CD4-positive, alpha-beta memory T cell (primary cell): Measurements from ENCODE around the gene SPEM3. TPM values are rescaled to one million over a fixed set of nuclear protein-coding genes. Genes with fewer than 3 reads are reported as not detected.

Experiments used
- CTCF ChIA-PET: fragments of 350-600 bp; sonication (Branson Sonifier 250); formaldehyde crosslinking; loops from one replicate; lab custom pipeline; 2021; ENCODE audit warnings: inconsistent platforms; ENCODE audit not compliant: partially characterized antibody; lab: Charles Lee
- POLR2A ChIA-PET: fragments of 350-600 bp; sonication (Branson Sonifier 250); formaldehyde crosslinking; loops from one replicate; lab custom pipeline; 2021; ENCODE audit not compliant: partially characterized antibody; lab: Charles Lee
- DNase-seq, 5 donors: peaks; one replicate each; pipeline versions ENCODE4 v3.0.0 to v3.0.0-alpha.2; 2020 to 2022; ENCODE audit warnings: mixed read lengths in 1 of 5
- H3K27ac ChIP-seq: one replicate; pipeline ENCODE4 v1.7.0; 2013; ENCODE audit warnings: low read depth, low read length
- H3K27me3 ChIP-seq: 2 replicates; pipeline ENCODE4 v1.7.0; 2013; ENCODE audit warnings: mild to moderate bottlenecking, low read length, moderate library complexity; ENCODE audit not compliant: insufficient read depth
- H3K36me3 ChIP-seq: 2 replicates; pipeline ENCODE4 v1.7.0; 2013; ENCODE audit warnings: mild to moderate bottlenecking, low read length, moderate library complexity; ENCODE audit not compliant: insufficient read depth
- H3K4me1 ChIP-seq: 2 replicates; pipeline ENCODE4 v1.7.0; 2013; ENCODE audit warnings: mild to moderate bottlenecking, low read length, moderate library complexity; ENCODE audit not compliant: insufficient read depth
- H3K4me3 ChIP-seq, 2 donors: one replicate each; pipeline ENCODE4 v1.7.0; 2013; ENCODE audit warnings: low read length in 2 of 2, mild to moderate bottlenecking in 1 of 2
- H3K9me3 ChIP-seq, 2 donors: one replicate each; pipeline ENCODE4 v1.7.0; 2013; ENCODE audit warnings: low read length in 2 of 2, control low read depth in 1 of 2; ENCODE audit not compliant: control insufficient read depth in 1 of 2
- H3K27ac Mint-ChIP-seq, 7 donors: one replicate each; pipeline ENCODE4 v1.8.0; 2020 to 2021; ENCODE audit warnings: mixed read lengths in 7 of 7, mild to moderate bottlenecking in 6 of 7, inconsistent platforms in 3 of 7, moderate library complexity in 3 of 7
- H3K27me3 Mint-ChIP-seq, 2 donors: one replicate each; pipeline ENCODE4 v1.8.0; 2020 to 2021; ENCODE audit warnings: mixed read lengths in 2 of 2
- H3K36me3 Mint-ChIP-seq, 2 donors: one replicate each; pipeline ENCODE4 v1.8.0; 2020 to 2021; ENCODE audit warnings: mixed read lengths in 2 of 2, inconsistent platforms in 1 of 2, mild to moderate bottlenecking in 1 of 2
- H3K4me1 Mint-ChIP-seq, 4 donors: one replicate each; pipeline ENCODE4 v1.8.0; 2020 to 2021; ENCODE audit warnings: mixed read lengths in 4 of 4, mild to moderate bottlenecking in 1 of 4
- H3K4me3 Mint-ChIP-seq, 8 donors: one replicate each; pipeline ENCODE4 v1.8.0; 2020 to 2021; ENCODE audit warnings: mixed read lengths in 8 of 8, mild to moderate bottlenecking in 7 of 8, moderate library complexity in 6 of 8, inconsistent platforms in 3 of 8
- H3K9me3 Mint-ChIP-seq, 8 donors: one replicate each; pipeline ENCODE4 v1.8.0; 2020 to 2021; ENCODE audit warnings: mixed read lengths in 8 of 8, mild to moderate bottlenecking in 5 of 8, inconsistent platforms in 3 of 8, moderate library complexity in 1 of 8
- intact Hi-C: fragments of 100-400 bp; cut with micrococcal nuclease; formaldehyde crosslinking; loops from one replicate; pipeline ENCODE4 v1.15.1; 2023
- polyA plus RNA-seq, 2 donors: library from polyadenylated mRNA; unstranded; fragments of 300-500 nt; fragmentation: Illumina TruSeq; gene quantifications; one replicate each; pipeline ENCODE4 v1.2.3, GENCODE V29; 2021
- total RNA-seq, 2 experiments: library from RNA; stranded (reverse); gene quantifications; one replicate each; pipeline ENCODE4 v1.2.3, GENCODE V29; 2021

The SPEM3 gene
- total RNA-seq (not detected), polyA plus RNA-seq (not detected)

GRCh38 chr17:7428557-7428956 lies at the start of gene SPEM3:
TSS of gene SPEM3 (plus strand) at chr17:7428857. CDS start at chr17:7428903, 46 bp downstream.
- CTCF ChIA-PET: no interaction called here
- POLR2A ChIA-PET: interaction anchor here (1.2 kb wide), 1 partner anchor 44 kb away, joined by 3 read pairs; no protein-coding TSS in a partner anchor

GRCh38 chr17:7379134-7379533 lies 49.5 kb upstream of the SPEM3 start:
- Mint-ChIP-seq H3K4me1 (peaks cover 5 to 14% (median 8%) of the 10 kb centered on the region in 4 donors), H3K4me3 (peak overlapping the region in 1 of 8 donors; percentile 26), H3K27ac (no peak overlapping the region), H3K36me3 (peaks cover 0 to 7% of the 10 kb centered on the region in 2 donors), H3K27me3 (peaks cover 29 to 42% of the 10 kb centered on the region in 2 donors), H3K9me3 (peaks cover 0 to 6% (median 0%) of the 10 kb centered on the region in 8 donors)
- intact Hi-C loops: no loop called here
- no peak for DNase-seq
- H3K9me3 ChIP-seq: no peaks in the 10 kb centered on the region
- POLR2A ChIA-PET: no interaction called here
- peaks cover 9% of the 10 kb centered on the region for H3K27me3 ChIP-seq
- H3K27ac ChIP-seq: no peak overlapping the region
- CTCF ChIA-PET: no interaction called here
- no peak overlapping the region for H3K4me3 ChIP-seq
- no peaks in the 10 kb centered on the region for H3K36me3 ChIP-seq
- H3K4me1 ChIP-seq: peaks cover 9% of the 10 kb centered on the region

More at GRCh38 chr17:7428557-7428956, at the start of gene SPEM3:
- intact Hi-C loops: no loop called here
- no peaks in the 10 kb centered on the region for H3K36me3 Mint-ChIP-seq
- H3K4me1 Mint-ChIP-seq: peaks cover 0 to 4% (median 0%) of the 10 kb centered on the region in 4 donors
- no peak within 1 kb of the TSS for H3K4me3 Mint-ChIP-seq
- H3K36me3 ChIP-seq: no peaks in the 10 kb centered on the region
- H3K27ac ChIP-seq: no peak within 1 kb of the TSS
- H3K27me3 ChIP-seq: no peaks in the 10 kb centered on the region
- H3K4me3 ChIP-seq: no peak within 1 kb of the TSS
- H3K9me3 Mint-ChIP-seq: no peaks in the 10 kb centered on the region
- H3K27ac Mint-ChIP-seq: peak within 1 kb of the TSS in 5 of 7 donors; percentile 19 to 76 (median 44)
- DNase-seq: peak in 1 of 5 donors; percentile 14
- H3K4me1 ChIP-seq: no peaks in the 10 kb centered on the region
- H3K27me3 Mint-ChIP-seq: peaks cover 0 to 1% of the 10 kb centered on the region in 2 donors
- H3K9me3 ChIP-seq: no peaks in the 10 kb centered on the region

DNA sequence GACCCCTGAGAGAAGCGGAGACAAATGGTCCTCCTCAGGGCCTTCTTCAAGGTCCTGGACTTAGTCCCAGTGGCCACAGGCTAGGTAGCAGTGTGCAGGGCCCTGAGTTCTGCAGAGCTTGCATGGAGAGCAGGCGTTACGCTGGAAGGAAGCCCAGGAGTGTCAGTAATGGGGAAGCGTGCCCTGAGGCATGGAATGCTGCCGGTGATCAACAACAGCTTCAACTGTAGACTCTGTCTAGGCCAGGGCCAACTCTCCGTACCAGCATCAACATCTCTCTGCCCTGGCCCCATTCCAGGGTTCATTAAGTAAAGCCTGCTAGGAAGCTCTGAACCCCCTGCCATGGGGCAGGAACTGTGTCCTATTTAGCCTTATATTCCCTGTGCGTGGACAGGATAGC lies 48.3 kb upstream of the SPEM3 start:
- H3K4me3 Mint-ChIP-seq: peak overlapping the region in 2 of 8 donors; percentile 4 to 51
- CTCF ChIA-PET: interaction anchor here (1.0 to 3.0 kb wide), 2 partner anchors 9 to 56 kb away, joined by 3 to 14 read pairs; partner anchors contain the start of gene TMEM102

GRCh38 chr17:7380855-7381683 lies 47.6 kb upstream of the SPEM3 start, which contains the start of gene TNK1:
TSS of gene TNK1 (plus strand) at chr17:7381089. CDS start at chr17:7382927, 1,838 bp downstream.
- intact Hi-C loops: no loop called here
- Mint-ChIP-seq H3K36me3 (peaks cover 6 to 7% of the 10 kb centered on the region in 2 donors), H3K4me3 (peak within 1 kb of the TSS in 3 of 8 donors; percentile 4 to 51 (median 26)), H3K27me3 (peaks cover 29 to 40% of the 10 kb centered on the region in 2 donors), H3K27ac (peak within 1 kb of the TSS in 4 of 7 donors; percentile 19 to 91 (median 66)), H3K9me3 (peaks cover 0 to 6% (median 0%) of the 10 kb centered on the region in 8 donors), H3K4me1 (peaks cover 8 to 26% (median 13%) of the 10 kb centered on the region in 4 donors)
- ChIA-PET CTCF (interaction anchor here (2.0 to 3.0 kb wide), 2 partner anchors 25 to 55 kb away, joined by 5 to 14 read pairs; partner anchors contain the start of gene TMEM102), POLR2A (interaction anchor here (1.3 to 4.7 kb wide), 4 partner anchors 9 to 103 kb away, joined by 3 to 57 read pairs (median 4); partner anchors contain the start of genes PLSCR3 and POLR2A)
- no peak for DNase-seq
- H3K4me3 ChIP-seq: no peak within 1 kb of the TSS
- peaks cover 9% of the 10 kb centered on the region for H3K27me3 ChIP-seq
- H3K27ac ChIP-seq: no peak within 1 kb of the TSS
- H3K9me3 ChIP-seq: no peaks in the 10 kb centered on the region
- peaks cover 16% of the 10 kb centered on the region for H3K4me1 ChIP-seq
- no peaks in the 10 kb centered on the region for H3K36me3 ChIP-seq

More for the DNA sequence above, 48.3 kb upstream of the SPEM3 start:
- H3K36me3 ChIP-seq: no peaks in the 10 kb centered on the region
- peaks cover 9% of the 10 kb centered on the region for H3K27me3 ChIP-seq
- H3K36me3 Mint-ChIP-seq: peaks cover 3 to 7% of the 10 kb centered on the region in 2 donors
- H3K4me1 Mint-ChIP-seq: peaks cover 8 to 23% (median 13%) of the 10 kb centered on the region in 4 donors
- no peak overlapping the region for H3K27ac ChIP-seq
- DNase-seq: no peak
- no peaks in the 10 kb centered on the region for H3K9me3 ChIP-seq
- H3K9me3 Mint-ChIP-seq: peaks cover 0 to 6% (median 0%) of the 10 kb centered on the region in 8 donors
- POLR2A ChIA-PET: interaction anchor here (1.3 to 1.4 kb wide), 2 partner anchors 9 to 14 kb away, joined by 3 read pairs; partner anchors contain the start of gene PLSCR3
- peaks cover 16% of the 10 kb centered on the region for H3K4me1 ChIP-seq
- H3K4me3 ChIP-seq: no peak overlapping the region
- peak overlapping the region in 2 of 7 donors; percentile 58 to 75 for H3K27ac Mint-ChIP-seq
- intact Hi-C loops: no loop called here
- H3K27me3 Mint-ChIP-seq: peaks cover 29 to 40% of the 10 kb centered on the region in 2 donors

DNA sequence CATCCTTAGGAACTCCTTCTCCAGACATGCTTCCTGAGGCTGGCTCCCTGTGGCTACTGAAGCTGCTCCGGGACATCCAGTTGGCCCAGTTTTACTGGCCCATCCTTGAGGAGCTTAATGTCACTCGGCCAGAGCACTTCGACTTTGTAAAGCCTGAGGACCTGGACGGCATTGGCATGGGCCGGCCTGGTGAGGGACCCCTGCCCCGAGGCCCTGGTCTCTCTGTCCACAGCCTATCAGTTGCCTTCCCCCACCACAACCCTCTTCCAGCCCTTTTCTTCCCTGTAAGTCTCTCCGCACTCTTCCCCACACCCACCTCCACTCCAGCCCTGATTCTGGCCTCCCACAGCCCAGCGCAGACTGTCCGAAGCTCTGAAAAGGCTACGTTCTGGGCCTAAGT lies 45.8 kb upstream of the SPEM3 start:
- Mint-ChIP-seq H3K27me3 (peaks cover 28 to 32% of the 10 kb centered on the region in 2 donors), H3K9me3 (peaks cover 0 to 6% (median 0%) of the 10 kb centered on the region in 8 donors), H3K27ac (peak overlapping the region in 2 of 7 donors; percentile 15 to 30), H3K4me3 (peak overlapping the region in 5 of 8 donors; percentile 15 to 57 (median 35)), H3K36me3 (peaks cover 7 to 14% of the 10 kb centered on the region in 2 donors), H3K4me1 (peaks cover 8 to 28% (median 13%) of the 10 kb centered on the region in 4 donors)
- no peaks in the 10 kb centered on the region for H3K9me3 ChIP-seq
- peaks cover 9% of the 10 kb centered on the region for H3K27me3 ChIP-seq
- intact Hi-C loops: no loop called here
- no peak overlapping the region for H3K27ac ChIP-seq
- H3K36me3 ChIP-seq: no peaks in the 10 kb centered on the region
- H3K4me1 ChIP-seq: peaks cover 16% of the 10 kb centered on the region
- no peak overlapping the region for H3K4me3 ChIP-seq
- DNase-seq: no peak
- POLR2A ChIA-PET: interaction anchor here (0.8 to 4.7 kb wide), 14 partner anchors 11 to 305 kb away, joined by 3 to 57 read pairs (median 8); partner anchors contain the start of genes ACAP1, CHRNB1, GPS2 and KCTD11
- CTCF ChIA-PET: interaction anchor here (1.0 to 3.0 kb wide), 3 partner anchors 26 to 53 kb away, joined by 3 to 14 read pairs (median 5); partner anchors contain the start of gene TMEM102

- Mint-ChIP-seq H3K4me1 (peaks cover 8 to 28% (median 13%) of the 10 kb centered on the region in 4 donors), H3K9me3 (peaks cover 0 to 6% (median 0%) of the 10 kb centered on the region in 8 donors), H3K27me3 (peaks cover 28 to 32% of the 10 kb centered on the region in 2 donors), H3K36me3 (peaks cover 7 to 15% of the 10 kb centered on the region in 2 donors), H3K27ac (peak overlapping the region in 3 of 7 donors; percentile 30 to 95 (median 78)), H3K4me3 (peak overlapping the region in 6 of 8 donors; percentile 7 to 86 (median 67))
- H3K36me3 ChIP-seq: peaks cover under 1% of the 10 kb centered on the region
- H3K4me1 ChIP-seq: peaks cover 16% of the 10 kb centered on the region
- ChIA-PET CTCF (interaction anchor here (1.0 to 3.0 kb wide), 4 partner anchors 27 to 201 kb away, joined by 3 to 14 read pairs (median 4); partner anchors contain the start of genes MPDU1 and TMEM102), POLR2A (interaction anchor here (0.9 to 6.8 kb wide), 19 partner anchors 9 to 304 kb away, joined by 3 to 69 read pairs (median 10); partner anchors contain the start of genes ACAP1, CHRNB1, GPS2 and KCTD11)
- H3K4me3 ChIP-seq: peak overlapping the region in 1 of 2 donors; percentile 86
- no peak for DNase-seq
- intact Hi-C loops: no loop called here
- peaks cover 9% of the 10 kb centered on the region for H3K27me3 ChIP-seq
- no peaks in the 10 kb centered on the region for H3K9me3 ChIP-seq
- peak overlapping the region; percentile 72 for H3K27ac ChIP-seq
Measured at GRCh38 chr17:7383371-7383741, 45.3 kb upstream of the SPEM3 start.
